Neutrophil (primary cell): ENCODE data around the gene PLAGL2.
"Not testable (repeated sequence)": the region's sequence is repeated elsewhere in the genome, so short reads cannot be mapped to it uniquely, and the experiment has no call there.

Experiments used
- H3K27ac ChIP-seq: fragments of 200-600 bp; sonication (generic); 2 replicates; pipeline ENCODE4 v1.5.1; 2016; ENCODE audit warnings: mild to moderate bottlenecking, moderate library complexity
- H3K27me3 ChIP-seq: fragments of 200-600 bp; sonication (generic); 2 replicates; pipeline ENCODE4 v1.6.0; 2016; ENCODE audit warnings: mild to moderate bottlenecking
- H3K36me3 ChIP-seq: fragments of 200-600 bp; sonication (generic); 2 replicates; pipeline ENCODE4 v1.5.1; 2017
- H3K4me1 ChIP-seq, 2 experiments: fragments of 200-600 bp in 1 of 2; sonication (generic) in 1 of 2; 1 replicate in 1 of 2; 2 replicates in 1 of 2; pipeline versions ENCODE4 v1.5.1 to v1.6.1; 2013 to 2016; ENCODE audit warnings: low read depth in 1 of 2, low read length in 1 of 2, mild to moderate bottlenecking in 1 of 2, moderate library complexity in 1 of 2; ENCODE audit not compliant: control insufficient read depth in 1 of 2, insufficient read depth in 1 of 2
- H3K4me3 ChIP-seq, 2 experiments: fragments of 200-600 bp in 1 of 2; sonication (generic) in 1 of 2; 1 replicate in 1 of 2; 2 replicates in 1 of 2; pipeline ENCODE4 v1.5.1; 2013 to 2016; ENCODE audit warnings: low read depth in 1 of 2, low read length in 1 of 2, mild to moderate bottlenecking in 1 of 2, moderate library complexity in 1 of 2
- H3K9me3 ChIP-seq: fragments of 200-600 bp; sonication (generic); 2 replicates; pipeline ENCODE4 v1.5.1; 2016
- TF ChIP-seq, protein P1 (sequence below): fragments of 200-600 bp; sonication (generic); IDR thresholded peaks from 2 replicates; pipeline ENCODE4 v1.5.1; 2016; ENCODE audit warnings: antibody characterized with exemption

PLAGL2 gene

DNA sequence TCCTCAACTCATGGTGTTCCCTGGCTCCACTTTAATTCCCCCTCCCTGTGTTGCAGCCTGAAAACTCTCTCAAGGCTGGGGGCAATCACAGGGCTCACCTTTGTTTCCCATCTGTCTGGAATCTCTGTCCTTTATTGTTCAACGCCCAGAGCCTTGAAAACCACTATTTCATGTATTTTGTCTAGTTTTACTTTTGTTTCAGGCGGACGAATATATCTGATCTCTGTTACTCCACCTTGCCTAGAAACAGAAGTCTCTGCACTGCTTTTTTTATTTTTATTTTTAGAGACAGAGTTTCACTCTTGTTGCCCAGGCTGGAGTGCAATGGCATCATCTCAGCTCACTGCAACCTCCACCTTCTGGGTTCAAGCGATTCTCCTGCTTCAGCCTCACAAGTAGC, 27.6 kb downstream of the PLAGL2 start:
- TF ChIP-seq, protein P1, sequence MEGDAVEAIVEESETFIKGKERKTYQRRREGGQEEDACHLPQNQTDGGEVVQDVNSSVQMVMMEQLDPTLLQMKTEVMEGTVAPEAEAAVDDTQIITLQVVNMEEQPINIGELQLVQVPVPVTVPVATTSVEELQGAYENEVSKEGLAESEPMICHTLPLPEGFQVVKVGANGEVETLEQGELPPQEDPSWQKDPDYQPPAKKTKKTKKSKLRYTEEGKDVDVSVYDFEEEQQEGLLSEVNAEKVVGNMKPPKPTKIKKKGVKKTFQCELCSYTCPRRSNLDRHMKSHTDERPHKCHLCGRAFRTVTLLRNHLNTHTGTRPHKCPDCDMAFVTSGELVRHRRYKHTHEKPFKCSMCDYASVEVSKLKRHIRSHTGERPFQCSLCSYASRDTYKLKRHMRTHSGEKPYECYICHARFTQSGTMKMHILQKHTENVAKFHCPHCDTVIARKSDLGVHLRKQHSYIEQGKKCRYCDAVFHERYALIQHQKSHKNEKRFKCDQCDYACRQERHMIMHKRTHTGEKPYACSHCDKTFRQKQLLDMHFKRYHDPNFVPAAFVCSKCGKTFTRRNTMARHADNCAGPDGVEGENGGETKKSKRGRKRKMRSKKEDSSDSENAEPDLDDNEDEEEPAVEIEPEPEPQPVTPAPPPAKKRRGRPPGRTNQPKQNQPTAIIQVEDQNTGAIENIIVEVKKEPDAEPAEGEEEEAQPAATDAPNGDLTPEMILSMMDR: no peak

DNA sequence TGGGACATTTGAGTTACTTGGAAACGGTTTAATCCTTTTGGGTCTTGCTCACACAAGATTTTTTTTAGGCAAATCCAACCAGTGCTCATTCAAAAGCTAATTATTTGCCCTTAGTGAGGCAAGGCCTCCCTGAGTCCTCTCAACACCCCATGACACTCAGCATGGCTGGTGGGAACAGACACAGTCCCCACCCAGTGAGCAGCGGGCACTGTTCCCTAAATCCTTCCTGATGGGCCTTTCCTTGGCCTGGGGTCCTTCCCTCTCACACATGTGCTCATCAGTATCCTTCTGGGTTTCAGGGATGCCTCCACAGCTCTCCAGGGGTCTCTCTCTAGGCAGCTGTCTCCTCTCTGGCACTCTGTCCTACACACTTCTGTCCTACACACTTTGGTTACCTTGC, 28.0 kb downstream of the PLAGL2 start:
- no peak overlapping the region for H3K27ac ChIP-seq
- no peaks in the 10 kb centered on the region for H3K9me3 ChIP-seq
- no peak overlapping the region for H3K4me3 ChIP-seq
- H3K4me1 ChIP-seq: no peaks in the 10 kb centered on the region
- H3K27me3 ChIP-seq: no peaks in the 10 kb centered on the region
- H3K36me3 ChIP-seq: no peaks in the 10 kb centered on the region
- TF ChIP-seq, protein P1: no peak

More for the DNA sequence above, 27.6 kb downstream of the PLAGL2 start:
- Histone ChIP-seq H3K27ac (no peak overlapping the region), H3K9me3 (no peaks in the 10 kb centered on the region), H3K4me3 (no peak overlapping the region), H3K4me1 (no peaks in the 10 kb centered on the region), H3K36me3 (no peaks in the 10 kb centered on the region), H3K27me3 (no peaks in the 10 kb centered on the region)

DNA sequence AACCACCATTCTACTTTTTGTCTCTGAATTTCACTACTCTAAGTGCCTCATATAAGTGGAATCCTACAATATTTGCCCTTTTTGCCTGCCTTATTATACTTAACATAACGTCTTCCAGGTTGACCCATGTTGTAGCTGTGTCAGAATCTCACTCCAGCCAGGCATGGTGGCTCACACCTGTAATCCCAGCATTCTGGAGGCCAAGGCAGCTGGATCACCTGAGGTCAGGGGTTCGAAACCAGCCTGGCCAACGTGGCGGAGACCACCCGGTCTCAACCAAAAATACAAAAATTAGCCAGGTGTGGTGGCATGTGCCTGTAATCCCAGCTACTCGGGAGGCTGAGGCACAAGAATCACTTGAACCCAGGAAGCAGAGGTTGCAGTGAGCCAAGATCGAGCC, 29.8 kb downstream of the PLAGL2 start:
- H3K9me3 ChIP-seq, H3K27ac ChIP-seq, H3K4me3 ChIP-seq, H3K36me3 ChIP-seq, H3K4me1 ChIP-seq, H3K27me3 ChIP-seq: not testable (repeated sequence)

DNA sequence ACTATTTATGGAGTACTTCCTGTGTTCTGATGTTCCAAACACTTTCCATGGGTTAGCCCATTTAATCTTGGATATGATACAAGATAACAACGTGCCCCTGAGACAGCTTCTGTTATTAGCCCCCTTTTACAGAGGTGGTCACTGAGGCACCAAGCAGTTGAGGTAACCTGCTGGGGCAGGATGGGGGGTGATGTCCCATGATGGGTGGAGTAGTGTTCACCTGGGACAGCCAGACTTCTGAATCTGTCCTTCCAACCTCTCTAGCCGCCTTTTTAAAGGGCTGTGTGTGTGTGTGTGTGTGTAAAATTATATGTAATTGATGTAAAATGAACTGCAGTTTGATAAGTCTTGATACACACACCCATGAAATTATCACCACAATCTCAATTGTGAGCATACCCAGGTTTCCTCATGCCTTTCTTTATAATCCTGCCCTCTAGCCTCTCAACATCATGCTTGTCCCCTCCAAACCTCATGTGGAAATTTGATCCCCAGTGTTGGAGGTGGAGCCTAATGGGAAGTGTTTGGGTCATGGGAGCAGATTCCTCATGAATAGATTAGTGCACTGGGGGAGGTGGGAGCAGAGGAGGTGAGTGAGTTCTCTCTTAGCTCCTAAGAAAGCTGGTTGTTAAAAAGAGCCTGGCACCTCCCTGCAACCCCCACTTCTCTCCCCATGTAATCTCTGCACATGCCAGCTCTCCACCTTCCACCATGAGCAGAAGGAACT, 39.2 kb downstream of the PLAGL2 start:
- Histone ChIP-seq H3K9me3 (no peaks in the 10 kb centered on the region), H3K4me3 (no peak overlapping the region), H3K4me1 (no peaks in the 10 kb centered on the region), H3K36me3 (peaks cover 43% of the 10 kb centered on the region), H3K27ac (no peak overlapping the region), H3K27me3 (no peaks in the 10 kb centered on the region)
- TF ChIP-seq, protein P1: no peak

DNA sequence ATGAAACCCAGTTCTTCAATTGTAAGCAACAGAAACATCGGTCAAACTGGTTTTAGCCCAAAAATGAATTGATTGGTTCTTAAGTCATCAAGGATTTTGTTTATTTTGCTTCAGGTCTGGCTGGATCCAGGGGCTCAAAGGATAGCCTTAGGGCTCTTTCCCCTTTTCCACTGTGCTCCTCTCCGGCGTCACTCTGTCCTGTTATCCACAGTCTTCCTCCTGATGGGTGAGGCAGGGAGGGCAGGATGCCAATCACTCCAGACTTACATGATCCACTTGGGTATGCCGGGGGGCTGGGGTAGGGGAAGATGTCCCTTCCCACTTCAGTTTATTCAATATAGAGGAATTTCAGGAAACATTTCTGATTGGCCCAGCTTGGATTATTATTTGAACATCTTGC, 40.0 kb downstream of the PLAGL2 start:
- Histone ChIP-seq H3K4me3 (no peak overlapping the region), H3K4me1 (no peaks in the 10 kb centered on the region), H3K27me3 (no peaks in the 10 kb centered on the region), H3K36me3 (peaks cover 49% of the 10 kb centered on the region), H3K9me3 (no peaks in the 10 kb centered on the region), H3K27ac (no peak overlapping the region)
- TF ChIP-seq, protein P1: no peak

DNA sequence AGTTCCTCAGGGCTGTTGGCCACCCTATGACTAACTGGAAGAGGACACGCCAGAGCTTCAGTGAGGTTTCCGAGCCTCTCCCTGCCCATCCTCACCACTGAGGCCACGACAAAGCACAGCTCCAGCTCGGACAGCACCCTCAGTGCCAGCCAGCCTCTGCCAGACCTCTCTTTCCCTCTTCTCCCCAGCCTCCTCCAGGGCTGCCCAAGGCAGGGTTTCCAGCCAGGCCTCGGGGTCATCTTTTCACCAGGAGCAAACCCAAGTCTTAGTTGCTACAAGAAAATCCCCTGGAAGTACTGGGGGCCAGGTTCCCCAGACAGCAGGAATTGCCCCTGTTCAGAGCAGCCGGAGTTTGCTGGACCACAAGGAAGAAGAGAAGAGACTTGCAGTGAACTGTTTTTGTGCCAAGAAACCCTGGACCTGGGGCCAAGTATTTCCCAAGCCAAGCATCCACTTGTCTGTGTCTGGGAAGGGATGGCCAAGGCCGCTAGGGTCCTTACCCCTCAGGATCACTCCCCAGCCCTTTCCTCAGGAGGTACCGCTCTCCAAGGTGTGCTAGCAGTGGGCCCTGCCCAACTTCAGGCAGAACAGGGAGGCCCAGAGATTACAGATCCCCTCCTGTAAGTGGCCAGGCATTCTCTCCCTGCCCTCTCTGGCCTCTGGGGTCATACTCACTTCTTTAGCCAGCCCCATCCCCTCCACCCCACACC, 41.6 kb downstream of the PLAGL2 start:
- Histone ChIP-seq H3K9me3 (no peaks in the 10 kb centered on the region), H3K4me3 (no peak overlapping the region), H3K27me3 (no peaks in the 10 kb centered on the region), H3K27ac (no peak overlapping the region), H3K36me3 (peaks cover 65% of the 10 kb centered on the region), H3K4me1 (no peaks in the 10 kb centered on the region)
- TF ChIP-seq, protein P1: no peak
